Tibial artery (tissue), 4 donors: ENCODE results near the gene RHNO1.

Source experiments
- DNase-seq, 2 donors: peaks; one replicate each; pipeline ENCODE4 v3.0.0-alpha.2; 2019
- H3K27ac ChIP-seq, 2 donors: fragments of 200-600 bp; sonication (generic) in 1 of 2; 1 replicate in 1 of 2; 2 replicates in 1 of 2; pipeline ENCODE4 v1.5.1; 2018 to 2019; ENCODE audit warnings: mild to moderate bottlenecking in 1 of 2
- H3K27me3 ChIP-seq, 2 donors: fragments of 200-600 bp; sonication (generic) in 1 of 2; one replicate each; pipeline versions ENCODE4 v1.5.1 to v1.6.0; 2016 to 2019
- H3K36me3 ChIP-seq, 3 donors: fragments of 200-600 bp; sonication (generic) in 2 of 3; one replicate each; pipeline ENCODE4 v1.5.1; 2016 to 2019; ENCODE audit warnings: mild to moderate bottlenecking in 2 of 3
- H3K4me1 ChIP-seq, 4 donors: fragments of 200-600 bp; sonication (generic) in 2 of 4; 1 replicate in 3 of 4; 2 replicates in 1 of 4; pipeline ENCODE4 v1.5.1; 2016 to 2019
- H3K4me3 ChIP-seq, 2 donors: fragments of 200-600 bp; sonication (generic) in 1 of 2; 1 replicate in 1 of 2; 2 replicates in 1 of 2; pipeline ENCODE4 v1.5.1; 2018 to 2019; ENCODE audit warnings: mild to moderate bottlenecking in 2 of 2
- H3K9me3 ChIP-seq, 3 donors: fragments of 200-600 bp; sonication (generic) in 1 of 3; one replicate each; pipeline ENCODE4 v1.5.1; 2016 to 2019
- CTCF ChIP-seq, 2 experiments: fragments of 200-600 bp in 1 of 2; fragments of 450-650 bp in 1 of 2; IDR thresholded peaks; one replicate each; pipeline ENCODE4 v1.5.1; 2017 to 2019; ENCODE audit warnings: antibody characterized with exemption in 2 of 2, mild to moderate bottlenecking in 1 of 2, moderate library complexity in 1 of 2
- intact Hi-C: fragments of 100-400 bp; cut with DNase I; formaldehyde crosslinking; loops from one replicate; pipeline ENCODE4 v1.15.0; 2023; ENCODE audit warnings: low total_unique reads

The RHNO1 gene

GRCh38 chr12:2904260-2904659, 27.2 kb downstream of the RHNO1 start:
- Histone ChIP-seq H3K27me3 (no peaks in the 10 kb centered on the region), H3K9me3 (no peaks in the 10 kb centered on the region), H3K4me1 (peaks cover 0 to 13% (median 3%) of the 10 kb centered on the region in 4 donors), H3K36me3 (peaks cover 0 to 2% (median 0%) of the 10 kb centered on the region in 3 donors), H3K4me3 (no peak overlapping the region), H3K27ac (no peak overlapping the region)
- intact Hi-C loops = no loop called here
- TF ChIP-seq CTCF (IDR thresholded peaks at IDR 0.05) = no peak
- no peak for DNase-seq

GRCh38 chr12:2912216-2912575, 35.2 kb downstream of the RHNO1 start:
- Histone ChIP-seq H3K4me1 (no peaks in the 10 kb centered on the region), H3K36me3 (peaks cover 27 to 60% (median 44%) of the 10 kb centered on the region in 3 donors), H3K4me3 (no peak overlapping the region), H3K27ac (no peak overlapping the region), H3K9me3 (no peaks in the 10 kb centered on the region), H3K27me3 (no peaks in the 10 kb centered on the region)
- no peak for TF ChIP-seq CTCF (IDR thresholded peaks at IDR 0.05)
- no peak for DNase-seq
- intact Hi-C loops = no loop called here

- Histone ChIP-seq H3K4me3 (no peak overlapping the region), H3K4me1 (no peaks in the 10 kb centered on the region), H3K36me3 (peaks cover 42 to 61% (median 61%) of the 10 kb centered on the region in 3 donors), H3K9me3 (no peaks in the 10 kb centered on the region), H3K27me3 (no peaks in the 10 kb centered on the region), H3K27ac (no peak overlapping the region)
- no peak for DNase-seq
- no peak for TF ChIP-seq CTCF (IDR thresholded peaks at IDR 0.05)
- intact Hi-C loops = no loop called here
Measured at GRCh38 chr12:2919249-2919648, 42.2 kb downstream of the RHNO1 start.

GRCh38 chr12:2922329-2922728, 45.3 kb downstream of the RHNO1 start:
- H3K36me3 ChIP-seq = peaks cover 47 to 71% (median 67%) of the 10 kb centered on the region in 3 donors
- DNase-seq = no peak
- no peaks in the 10 kb centered on the region for H3K27me3 ChIP-seq
- H3K9me3 ChIP-seq = no peaks in the 10 kb centered on the region
- TF ChIP-seq CTCF (IDR thresholded peaks at IDR 0.05) = no peak
- no peak overlapping the region for H3K4me3 ChIP-seq
- no peak overlapping the region for H3K27ac ChIP-seq
- H3K4me1 ChIP-seq = no peaks in the 10 kb centered on the region
- intact Hi-C loops = no loop called here

- H3K36me3 ChIP-seq = peaks cover 47 to 73% (median 65%) of the 10 kb centered on the region in 3 donors
- TF ChIP-seq CTCF (IDR thresholded peaks at IDR 0.05) = no peak
- H3K27ac ChIP-seq = no peak overlapping the region
- H3K4me1 ChIP-seq = no peaks in the 10 kb centered on the region
- H3K27me3 ChIP-seq = no peaks in the 10 kb centered on the region
- DNase-seq = peak in 1 of 2 donors; percentile 33
- no peaks in the 10 kb centered on the region for H3K9me3 ChIP-seq
- intact Hi-C loops = no loop called here
- no peak overlapping the region for H3K4me3 ChIP-seq
Measured at GRCh38 chr12:2923057-2923456, 46.0 kb downstream of the RHNO1 start.

GRCh38 chr12:2924019-2924418, 47.0 kb downstream of the RHNO1 start:
- Histone ChIP-seq H3K4me3 (no peak overlapping the region), H3K27ac (no peak overlapping the region), H3K4me1 (no peaks in the 10 kb centered on the region), H3K27me3 (no peaks in the 10 kb centered on the region), H3K36me3 (peaks cover 47 to 82% (median 66%) of the 10 kb centered on the region in 3 donors), H3K9me3 (no peaks in the 10 kb centered on the region)
- no peak for TF ChIP-seq CTCF (IDR thresholded peaks at IDR 0.05)
- peak in 1 of 2 donors; percentile 12 for DNase-seq
- intact Hi-C loops = no loop called here
